Endothelial cell of umbilical vein (primary cell): ENCODE results near the gene TMEM131. TPM values are rescaled to one million over a fixed set of nuclear protein-coding genes. Genes with fewer than 3 reads are reported as not detected.

ENCODE experiments used
- BruUV-seq: library from RNA; stranded (reverse); fragments of 400-500 nt; replicated peaks from 2 replicates; lab custom pipeline; 2021; lab: Mats Ljungman, UMichigan
- CTCF ChIA-PET: fragments of 300-600, 350-600 bp; sonication (Branson Sonifier 250); formaldehyde crosslinking; loops from one replicate; lab custom pipeline; 2021; ENCODE audit warnings: antibody characterized with exemption, inconsistent platforms; lab: Charles Lee
- POLR2A ChIA-PET: fragments of 300-600, 350-600 bp; sonication (Branson Sonifier 250); formaldehyde crosslinking; loops from one replicate; lab custom pipeline; 2021; ENCODE audit warnings: antibody characterized with exemption, inconsistent platforms; lab: Charles Lee
- DNase-seq: peaks from one replicate; pipeline ENCODE4 v3.0.0-alpha.2; 2011; ENCODE audit warnings: low read depth, low spot score
- FAIRE-seq: peaks from 2 replicates; lab custom pipeline; 2011; peaks lifted over from hg19 to GRCh38; lab: Jason Lieb, UNC
- H2AFZ ChIP-seq: 2 replicates; pipeline ENCODE4 v1.6.0; 2012; ENCODE audit warnings: low read depth, low read length, control low read depth, inconsistent platforms
- H3K27ac ChIP-seq: 2 replicates; pipeline ENCODE4 v1.5.1; 2011; ENCODE audit warnings: low read depth, mild to moderate bottlenecking, control low read depth, low read length, moderate library complexity; ENCODE audit not compliant: insufficient read depth
- H3K27me3 ChIP-seq, 2 experiments: 2 replicates each; pipeline versions ENCODE4 v1.6.0 to v1.6.1; 2011; ENCODE audit warnings: low read length in 2 of 2, mixed read lengths in 1 of 2; ENCODE audit not compliant: control insufficient read depth in 2 of 2, insufficient read depth in 2 of 2
- H3K36me3 ChIP-seq, 2 experiments: 2 replicates in 1 of 2; 3 replicates in 1 of 2; pipeline ENCODE4 v1.5.1; 2011; ENCODE audit warnings: low read length in 2 of 2, mild to moderate bottlenecking in 1 of 2, moderate library complexity in 1 of 2; ENCODE audit not compliant: control insufficient read depth in 2 of 2, insufficient read depth in 2 of 2; ENCODE audit errors: extremely low read depth in 1 of 2
- H3K4me1 ChIP-seq: 3 replicates; pipeline ENCODE4 v1.5.1; 2011; ENCODE audit warnings: mild to moderate bottlenecking, low read length; ENCODE audit not compliant: control insufficient read depth, insufficient read depth; ENCODE audit errors: extremely low read depth
- H3K4me2 ChIP-seq: 2 replicates; pipeline ENCODE4 v1.6.1; 2011; ENCODE audit warnings: low read length, control low read depth, mixed read lengths; ENCODE audit not compliant: insufficient read depth
- H3K4me3 ChIP-seq, 3 experiments: fragments of 200-600 bp in 1 of 3; sonication (generic), shearing (Covaris generic) in 1 of 3; replicated peaks in 1 of 3; 2 replicates each; pipeline ENCODE4 v1.5.1; 2011 to 2016; ENCODE audit warnings: control low read depth in 3 of 3, low read length in 3 of 3, mild to moderate bottlenecking in 2 of 3, inconsistent platforms in 1 of 3, low read depth in 1 of 3, moderate library complexity in 1 of 3; ENCODE audit not compliant: insufficient read depth in 1 of 3
- H3K79me2 ChIP-seq: 2 replicates; pipeline ENCODE4 v1.6.0; 2012; ENCODE audit warnings: low read length, inconsistent platforms; ENCODE audit not compliant: control insufficient read depth, insufficient read depth
- H3K9ac ChIP-seq: replicated peaks from 2 replicates; pipeline ENCODE3; 2011; ENCODE audit warnings: low read length, control low read depth; ENCODE audit not compliant: insufficient read depth; ENCODE audit errors: extremely low read depth
- H3K9me1 ChIP-seq: replicated peaks from 3 replicates; pipeline ENCODE4 v1.6.0; 2011; ENCODE audit warnings: mild to moderate bottlenecking, low read length; ENCODE audit not compliant: control insufficient read depth, insufficient read depth; ENCODE audit errors: extremely low read depth
- H3K9me3 ChIP-seq: replicated peaks from 2 replicates; pipeline ENCODE4 v1.5.1; 2012; ENCODE audit warnings: low read length, inconsistent platforms; ENCODE audit not compliant: control insufficient read depth, insufficient read depth
- H4K20me1 ChIP-seq: replicated peaks from 2 replicates; pipeline ENCODE3; 2011; ENCODE audit warnings: mild to moderate bottlenecking, low read length; ENCODE audit not compliant: control insufficient read depth, insufficient read depth; ENCODE audit errors: extremely low read depth
- CTCF ChIP-seq, 2 donors: IDR thresholded peaks; 1 replicate in 1 of 2; 2 replicates in 1 of 2; pipeline ENCODE4 v1.5.1; 2011; ENCODE audit warnings: low read length in 2 of 2, mild to moderate bottlenecking in 2 of 2, moderate library complexity in 2 of 2, control low read depth in 1 of 2, inconsistent platforms in 1 of 2, low read depth in 1 of 2; ENCODE audit not compliant: insufficient read depth in 1 of 2; ENCODE audit errors: extremely low read depth in 1 of 2
- EZH2 ChIP-seq: IDR thresholded peaks from 2 replicates; pipeline ENCODE4 v1.6.1; 2012; ENCODE audit warnings: borderline replicate concordance, low read depth, mild to moderate bottlenecking, moderate library complexity, low read length, inconsistent platforms; ENCODE audit not compliant: severe bottlenecking
- FOS ChIP-seq: IDR thresholded peaks from 2 replicates; pipeline ENCODE4 v1.6.1; 2011; ENCODE audit warnings: mild to moderate bottlenecking, low read length, moderate library complexity, borderline replicate concordance; ENCODE audit not compliant: insufficient read depth
- GATA2 ChIP-seq: IDR thresholded peaks from 2 replicates; pipeline ENCODE4 v1.7.0; 2011; ENCODE audit warnings: low read depth, mild to moderate bottlenecking, moderate library complexity, mixed read lengths, low read length; ENCODE audit not compliant: insufficient read length, insufficient read depth
- JUN ChIP-seq: IDR thresholded peaks from 2 replicates; pipeline ENCODE4 v1.6.1; 2011; ENCODE audit warnings: borderline replicate concordance, low read depth; ENCODE audit not compliant: insufficient read length, insufficient read depth
- MYC ChIP-seq: IDR thresholded peaks from one replicate; pipeline ENCODE4 v1.6.1; 2011; ENCODE audit warnings: mild to moderate bottlenecking, low read depth, low read length
- POLR2A ChIP-seq: IDR thresholded peaks from 2 replicates; pipeline ENCODE4 v1.6.1; 2012; ENCODE audit warnings: low read depth, mild to moderate bottlenecking, control low read depth, low read length
- POLR2AphosphoS5 ChIP-seq: IDR thresholded peaks from 2 replicates; pipeline ENCODE4 v1.6.1; 2012; ENCODE audit warnings: low read depth, mild to moderate bottlenecking, control low read depth, low read length, moderate library complexity; ENCODE audit not compliant: insufficient read depth
- dilution Hi-C: fragments of 300-500 bp; cut with MboI; formaldehyde crosslinking; loops from one replicate; pipeline ENCODE4 v1.15.0; 2019; ENCODE audit warnings: low sequenced_read_pairs; ENCODE audit not compliant: extremely low pct_ligation_motif_present
- intact Hi-C: fragments of 100-400 bp; cut with micrococcal nuclease; formaldehyde crosslinking; loops from one replicate; pipeline ENCODE4 v1.10.0; 2022
- polyA plus RNA-seq, 4 experiments: library from polyadenylated mRNA; depleted of rRNA in 3 of 4; stranded (reverse) in 3 of 4; unstranded in 1 of 4; fragments of >200 nt; gene quantifications; 2 replicates each; pipeline versions ENCODE4 v1.2.1 to v1.2.3, GENCODE V29; 2011 to 2012; ENCODE audit warnings: missing spikeins in 1 of 4
- total RNA-seq: library from RNA; stranded (reverse); gene quantifications from 2 replicates; pipeline ENCODE4 v1.2.3, GENCODE V29; 2021
- TF ChIP-seq, protein P1 (sequence below): IDR thresholded peaks from 2 replicates; pipeline ENCODE4 v1.6.1; 2011; ENCODE audit not compliant: insufficient read depth, insufficient read length

TMEM131 gene
- total and polyA plus RNA-seq, 2 donors (not counting 3 experiments of a cell fraction or from before 2014, with no cell fraction given), result 12.2 to 28.6 TPM

- no peak for FAIRE-seq
- ChIA-PET CTCF (no interaction called here), POLR2A (no interaction called here)
- Histone ChIP-seq H3K9me1 (no peaks in the 10 kb centered on the region), H2AFZ (no peak overlapping the region), H3K36me3 (no peaks in the 10 kb centered on the region), H3K79me2 (no peaks in the 10 kb centered on the region), H3K9me3 (no peaks in the 10 kb centered on the region), H3K4me2 (no peak overlapping the region), H3K27me3 (no peaks in the 10 kb centered on the region), H4K20me1 (no peaks in the 10 kb centered on the region), H3K4me3 (no peak overlapping the region), H3K9ac (no peak overlapping the region), H3K4me1 (no peaks in the 10 kb centered on the region), H3K27ac (no peak overlapping the region)
- no peak for TF ChIP-seq CTCF (IDR thresholded peaks at IDR 0.05; ENCODE audit: extremely low read depth in 1 of 2, insufficient read depth in 1 of 2, low read depth in 1 of 2, low read length in 2 of 2)
- no peak for TF ChIP-seq EZH2
- TF ChIP-seq POLR2A, result no peak
- no peak for TF ChIP-seq FOS
- TF ChIP-seq JUN, result no peak
- no peak for TF ChIP-seq POLR2AphosphoS5
- TF ChIP-seq, protein P1, sequence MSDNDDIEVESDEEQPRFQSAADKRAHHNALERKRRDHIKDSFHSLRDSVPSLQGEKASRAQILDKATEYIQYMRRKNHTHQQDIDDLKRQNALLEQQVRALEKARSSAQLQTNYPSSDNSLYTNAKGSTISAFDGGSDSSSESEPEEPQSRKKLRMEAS, result no peak
- TF ChIP-seq MYC, result no peak
- TF ChIP-seq GATA2, result no peak
- BruUV-seq, result no TSS peak
- DNase-seq, result no peak
- intact Hi-C loops (no loop called here), dilution Hi-C loops (no loop called here)
Measured at GRCh38 chr2:97724501-97724900, 271.2 kb downstream of the TMEM131 start.
